SK-N-SH (cell line): ENCODE data around the gene TNFRSF21.

Experiments
- CHD2 ChIP-seq: fragments of 150-350 bp; IDR thresholded peaks from 2 replicates; pipeline ENCODE4 v1.6.1; 2018; ENCODE audit warnings: low read length; ENCODE audit not compliant: partially characterized antibody
- POLR2AphosphoS5 ChIP-seq: IDR thresholded peaks from 2 replicates; pipeline ENCODE4 v1.6.1; 2012; ENCODE audit warnings: low read depth, low read length
- REST ChIP-seq: IDR thresholded peaks from 2 replicates; pipeline ENCODE4 v1.6.1; 2012; ENCODE audit warnings: mild to moderate bottlenecking, low read depth, low read length, moderate library complexity
- RXRA ChIP-seq: IDR thresholded peaks from 2 replicates; pipeline ENCODE4 v1.4.0; 2012; ENCODE audit warnings: low read depth, mild to moderate bottlenecking, borderline replicate concordance
- TAF1 ChIP-seq: IDR thresholded peaks from 2 replicates; pipeline ENCODE4 v1.6.1; 2012; ENCODE audit warnings: low read depth, mild to moderate bottlenecking, low read length, moderate library complexity, borderline replicate concordance
- TF ChIP-seq, protein P1 (sequence below): fragments of 200-600 bp; sonication (generic); IDR thresholded peaks from 2 replicates; pipeline ENCODE4 v1.6.1; 2017; ENCODE audit warnings: antibody characterized with exemption, mild to moderate bottlenecking, moderate library complexity
- TF ChIP-seq, protein P2 (sequence below): fragments of 150-350 bp; IDR thresholded peaks from 2 replicates; pipeline ENCODE4 v1.6.1; 2017; ENCODE audit warnings: antibody characterized with exemption, low read length, low read depth, borderline replicate concordance

DNA sequence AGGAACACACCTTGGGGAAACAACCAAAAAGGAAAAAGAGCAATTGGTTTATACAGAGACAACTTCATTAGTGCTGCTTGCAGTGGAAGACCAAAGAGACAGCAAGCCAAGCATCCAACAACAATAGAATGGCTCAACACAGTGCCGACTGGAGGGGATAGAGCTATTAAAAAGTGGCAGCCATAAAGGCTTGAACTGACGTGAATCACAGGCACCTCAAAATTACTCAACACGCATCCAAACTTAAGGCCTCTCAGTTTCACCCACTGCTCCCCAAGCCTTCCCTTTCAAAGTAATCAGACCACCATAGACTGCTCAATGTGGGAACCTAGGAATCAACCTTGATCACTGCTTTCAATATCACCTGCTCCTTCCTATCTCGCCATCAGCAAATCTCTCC, 9.7 kb downstream of the TNFRSF21 start:
- no peak for TF ChIP-seq CHD2
- TF ChIP-seq REST, result no peak
- no peak for TF ChIP-seq RXRA
- TF ChIP-seq, protein P1, sequence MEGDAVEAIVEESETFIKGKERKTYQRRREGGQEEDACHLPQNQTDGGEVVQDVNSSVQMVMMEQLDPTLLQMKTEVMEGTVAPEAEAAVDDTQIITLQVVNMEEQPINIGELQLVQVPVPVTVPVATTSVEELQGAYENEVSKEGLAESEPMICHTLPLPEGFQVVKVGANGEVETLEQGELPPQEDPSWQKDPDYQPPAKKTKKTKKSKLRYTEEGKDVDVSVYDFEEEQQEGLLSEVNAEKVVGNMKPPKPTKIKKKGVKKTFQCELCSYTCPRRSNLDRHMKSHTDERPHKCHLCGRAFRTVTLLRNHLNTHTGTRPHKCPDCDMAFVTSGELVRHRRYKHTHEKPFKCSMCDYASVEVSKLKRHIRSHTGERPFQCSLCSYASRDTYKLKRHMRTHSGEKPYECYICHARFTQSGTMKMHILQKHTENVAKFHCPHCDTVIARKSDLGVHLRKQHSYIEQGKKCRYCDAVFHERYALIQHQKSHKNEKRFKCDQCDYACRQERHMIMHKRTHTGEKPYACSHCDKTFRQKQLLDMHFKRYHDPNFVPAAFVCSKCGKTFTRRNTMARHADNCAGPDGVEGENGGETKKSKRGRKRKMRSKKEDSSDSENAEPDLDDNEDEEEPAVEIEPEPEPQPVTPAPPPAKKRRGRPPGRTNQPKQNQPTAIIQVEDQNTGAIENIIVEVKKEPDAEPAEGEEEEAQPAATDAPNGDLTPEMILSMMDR, result no peak
- TF ChIP-seq, protein P2, sequence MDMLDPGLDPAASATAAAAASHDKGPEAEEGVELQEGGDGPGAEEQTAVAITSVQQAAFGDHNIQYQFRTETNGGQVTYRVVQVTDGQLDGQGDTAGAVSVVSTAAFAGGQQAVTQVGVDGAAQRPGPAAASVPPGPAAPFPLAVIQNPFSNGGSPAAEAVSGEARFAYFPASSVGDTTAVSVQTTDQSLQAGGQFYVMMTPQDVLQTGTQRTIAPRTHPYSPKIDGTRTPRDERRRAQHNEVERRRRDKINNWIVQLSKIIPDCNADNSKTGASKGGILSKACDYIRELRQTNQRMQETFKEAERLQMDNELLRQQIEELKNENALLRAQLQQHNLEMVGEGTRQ, result no peak
- no peak for TF ChIP-seq TAF1
- TF ChIP-seq POLR2AphosphoS5, result no peak
